DOHH2 (cell line): ENCODE measurements around the gene BDKRB2.

Experiments used
- H3F3A ChIP-seq: fragments of 200-600 bp; sonication (generic), shearing (Covaris generic); 2 replicates; pipeline ENCODE4 v1.6.0; 2016; ENCODE audit warnings: antibody characterized with exemption, mild to moderate bottlenecking; ENCODE audit not compliant: control insufficient read depth, insufficient read depth
- H3K27ac ChIP-seq: fragments of 200-600 bp; sonication (generic); 2 replicates; pipeline ENCODE4 v1.5.1; 2014; ENCODE audit warnings: low read depth, mild to moderate bottlenecking, low read length, moderate library complexity
- H3K27me3 ChIP-seq: fragments of 200-600 bp; sonication (generic); 2 replicates; pipeline ENCODE4 v1.6.1; 2014; ENCODE audit warnings: mild to moderate bottlenecking, low read length, mixed read lengths; ENCODE audit not compliant: control insufficient read depth
- H3K36me3 ChIP-seq: fragments of 200-600 bp; sonication (generic); 2 replicates; pipeline ENCODE4 v1.6.1; 2014; ENCODE audit warnings: mild to moderate bottlenecking, low read length, moderate library complexity, mixed read lengths; ENCODE audit not compliant: control insufficient read depth
- H3K4me1 ChIP-seq: fragments of 200-600 bp; sonication (generic); 2 replicates; pipeline ENCODE4 v1.6.1; 2014; ENCODE audit warnings: mild to moderate bottlenecking, low read length, mixed read lengths; ENCODE audit not compliant: control insufficient read depth
- H3K4me2 ChIP-seq: fragments of 200-600 bp; sonication (generic); 2 replicates; pipeline ENCODE4 v1.6.0; 2014; ENCODE audit warnings: mild to moderate bottlenecking, low read length, moderate library complexity
- H3K4me3 ChIP-seq: fragments of 200-600 bp; sonication (generic); 2 replicates; pipeline ENCODE4 v1.5.1; 2014; ENCODE audit warnings: mild to moderate bottlenecking, low read length, mixed read lengths
- H3K79me2 ChIP-seq: fragments of 200-600 bp; sonication (generic); 2 replicates; pipeline ENCODE4 v1.6.1; 2014; ENCODE audit warnings: mild to moderate bottlenecking, low read length, mixed read lengths; ENCODE audit not compliant: control insufficient read depth
- H3K9me2 ChIP-seq: fragments of 200-600 bp; sonication (generic); replicated peaks from 2 replicates; pipeline ENCODE4 v1.6.1; 2014; ENCODE audit warnings: mild to moderate bottlenecking, low read length, mixed read lengths; ENCODE audit not compliant: control insufficient read depth
- H3K9me3 ChIP-seq: fragments of 200-600 bp; sonication (generic); 2 replicates; pipeline ENCODE4 v1.6.1; 2014; ENCODE audit warnings: antibody characterized with exemption, low read length, mixed read lengths; ENCODE audit not compliant: control insufficient read depth, insufficient read depth
- H4K20me1 ChIP-seq: fragments of 200-600 bp; sonication (generic); 2 replicates; pipeline ENCODE4 v1.6.0; 2014; ENCODE audit warnings: low read depth, mild to moderate bottlenecking, antibody characterized with exemption, low read length, moderate library complexity; ENCODE audit not compliant: control insufficient read depth, insufficient read depth
- EZH2phosphoT487 ChIP-seq: fragments of 200-600 bp; sonication (generic); IDR thresholded peaks from 2 replicates; pipeline ENCODE4 v1.6.1; 2017; ENCODE audit warnings: borderline replicate concordance, mild to moderate bottlenecking, antibody characterized with exemption, low read length, moderate library complexity, mixed read lengths
- TF ChIP-seq, protein P1 (sequence below): fragments of 200-600 bp; sonication (generic); IDR thresholded peaks from one replicate; pipeline ENCODE4 v1.5.1; 2014; ENCODE audit warnings: antibody characterized with exemption, mild to moderate bottlenecking, low read depth, low read length; ENCODE audit not compliant: poor library complexity, severe bottlenecking

Gene BDKRB2

DNA sequence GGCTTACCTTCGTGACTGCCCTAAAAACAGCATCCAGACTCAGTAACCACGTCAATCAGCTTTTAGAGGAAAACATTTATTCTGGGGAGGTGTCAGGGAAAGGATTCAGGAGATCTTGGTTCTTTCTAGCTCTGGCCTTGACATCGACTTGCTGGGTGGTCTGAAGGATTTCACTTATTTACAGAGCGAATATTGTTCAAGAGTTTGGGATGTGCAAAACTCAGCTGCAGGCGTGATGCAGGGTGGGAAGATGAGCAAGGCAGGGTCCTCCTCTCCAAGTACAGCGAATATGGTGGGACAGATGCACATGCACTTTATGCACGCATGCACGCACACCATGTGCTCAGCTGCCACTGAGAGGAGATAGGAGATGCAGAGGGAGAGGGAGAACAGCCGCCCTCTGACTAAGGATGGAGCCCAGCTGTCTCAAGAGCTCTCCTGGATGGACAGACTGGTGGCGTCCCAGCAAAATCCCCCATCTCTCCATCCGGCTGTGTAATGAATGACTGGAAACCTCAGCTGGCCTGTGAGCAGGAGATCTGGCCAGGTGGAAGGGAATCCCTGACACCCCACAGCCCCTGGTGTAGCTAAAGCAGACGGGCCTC is 27.0 kb downstream of the BDKRB2 start:
- Histone ChIP-seq H3K9me2 (no peaks in the 10 kb centered on the region), H3K4me2 (no peak overlapping the region), H3K27me3 (no peaks in the 10 kb centered on the region), H3K4me3 (no peak overlapping the region), H3K36me3 (no peaks in the 10 kb centered on the region), H3F3A (no peaks in the 10 kb centered on the region), H3K27ac (no peak overlapping the region), H3K4me1 (no peaks in the 10 kb centered on the region), H3K79me2 (no peaks in the 10 kb centered on the region), H4K20me1 (no peaks in the 10 kb centered on the region), H3K9me3 (no peaks in the 10 kb centered on the region)
- TF ChIP-seq EZH2phosphoT487 = no peak
- TF ChIP-seq, protein P1, sequence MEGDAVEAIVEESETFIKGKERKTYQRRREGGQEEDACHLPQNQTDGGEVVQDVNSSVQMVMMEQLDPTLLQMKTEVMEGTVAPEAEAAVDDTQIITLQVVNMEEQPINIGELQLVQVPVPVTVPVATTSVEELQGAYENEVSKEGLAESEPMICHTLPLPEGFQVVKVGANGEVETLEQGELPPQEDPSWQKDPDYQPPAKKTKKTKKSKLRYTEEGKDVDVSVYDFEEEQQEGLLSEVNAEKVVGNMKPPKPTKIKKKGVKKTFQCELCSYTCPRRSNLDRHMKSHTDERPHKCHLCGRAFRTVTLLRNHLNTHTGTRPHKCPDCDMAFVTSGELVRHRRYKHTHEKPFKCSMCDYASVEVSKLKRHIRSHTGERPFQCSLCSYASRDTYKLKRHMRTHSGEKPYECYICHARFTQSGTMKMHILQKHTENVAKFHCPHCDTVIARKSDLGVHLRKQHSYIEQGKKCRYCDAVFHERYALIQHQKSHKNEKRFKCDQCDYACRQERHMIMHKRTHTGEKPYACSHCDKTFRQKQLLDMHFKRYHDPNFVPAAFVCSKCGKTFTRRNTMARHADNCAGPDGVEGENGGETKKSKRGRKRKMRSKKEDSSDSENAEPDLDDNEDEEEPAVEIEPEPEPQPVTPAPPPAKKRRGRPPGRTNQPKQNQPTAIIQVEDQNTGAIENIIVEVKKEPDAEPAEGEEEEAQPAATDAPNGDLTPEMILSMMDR = no peak

DNA sequence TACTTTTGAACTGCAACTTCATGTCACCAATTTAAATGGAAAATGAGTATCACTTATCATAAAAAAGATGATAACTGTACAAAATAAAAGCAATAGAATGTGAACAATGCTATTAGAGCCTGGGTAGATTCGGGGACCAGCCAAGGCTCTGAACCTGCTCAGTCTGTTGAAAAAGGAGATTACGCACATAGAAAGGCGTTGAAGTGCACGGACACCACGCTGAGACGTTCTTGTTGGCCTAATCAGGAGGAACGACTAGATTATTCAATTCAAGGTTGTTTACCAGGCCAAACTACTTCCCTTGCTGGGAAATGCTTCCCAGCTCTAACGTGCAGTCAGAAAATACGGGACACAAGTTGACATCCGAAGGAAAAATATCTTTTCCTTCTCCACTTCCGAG is 27.9 kb downstream of the BDKRB2 start:
- H3K4me1 ChIP-seq = no peaks in the 10 kb centered on the region
- no peaks in the 10 kb centered on the region for H3K36me3 ChIP-seq
- no peak overlapping the region for H3K4me2 ChIP-seq
- H3K9me3 ChIP-seq = no peaks in the 10 kb centered on the region
- no peaks in the 10 kb centered on the region for H3F3A ChIP-seq
- H3K79me2 ChIP-seq = no peaks in the 10 kb centered on the region
- H3K27ac ChIP-seq = no peak overlapping the region
- peaks cover 3% of the 10 kb centered on the region; the same call in 1 of the 2 replicates for H3K27me3 ChIP-seq
- H3K4me3 ChIP-seq = no peak overlapping the region
- TF ChIP-seq, protein P1 = no peak
- TF ChIP-seq EZH2phosphoT487 = no peak
- no peaks in the 10 kb centered on the region for H3K9me2 ChIP-seq
- H4K20me1 ChIP-seq = no peaks in the 10 kb centered on the region

DNA sequence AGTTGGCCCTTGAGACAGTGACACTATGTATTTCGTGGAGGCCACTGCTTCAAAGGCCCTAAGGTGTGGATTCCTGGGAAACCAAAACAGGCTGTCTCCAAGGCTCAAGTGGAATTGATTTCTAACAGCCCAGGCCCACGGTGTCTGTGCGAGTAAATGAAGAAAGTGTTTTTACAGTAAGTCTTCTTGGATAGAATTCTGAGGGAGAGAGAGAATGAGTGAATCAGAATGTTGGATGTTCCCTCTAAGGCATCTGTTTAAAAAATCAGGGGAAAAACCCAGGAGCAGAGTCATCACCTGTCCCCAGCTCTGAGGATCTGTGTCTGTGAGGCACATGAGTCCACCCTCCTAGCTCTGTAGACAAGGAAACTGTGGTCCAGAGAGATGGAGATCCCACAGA is 29.0 kb downstream of the BDKRB2 start:
- no peaks in the 10 kb centered on the region for H3K9me2 ChIP-seq
- no peak for TF ChIP-seq EZH2phosphoT487
- TF ChIP-seq, protein P1 = no peak
- H3K4me1 ChIP-seq = no peaks in the 10 kb centered on the region
- H3K9me3 ChIP-seq = no peaks in the 10 kb centered on the region
- no peak overlapping the region for H3K4me3 ChIP-seq
- H4K20me1 ChIP-seq = no peaks in the 10 kb centered on the region
- H3K27ac ChIP-seq = no peak overlapping the region
- no peaks in the 10 kb centered on the region for H3F3A ChIP-seq
- peaks cover 5% of the 10 kb centered on the region for H3K27me3 ChIP-seq
- H3K36me3 ChIP-seq = no peaks in the 10 kb centered on the region
- no peak overlapping the region for H3K4me2 ChIP-seq
- H3K79me2 ChIP-seq = no peaks in the 10 kb centered on the region
